Measurements from ENCODE around the gene ZBTB46.
A peak's percentile ranks its signal among the peaks of the same experiment; 100 is the strongest.

Gene ZBTB46

DNA sequence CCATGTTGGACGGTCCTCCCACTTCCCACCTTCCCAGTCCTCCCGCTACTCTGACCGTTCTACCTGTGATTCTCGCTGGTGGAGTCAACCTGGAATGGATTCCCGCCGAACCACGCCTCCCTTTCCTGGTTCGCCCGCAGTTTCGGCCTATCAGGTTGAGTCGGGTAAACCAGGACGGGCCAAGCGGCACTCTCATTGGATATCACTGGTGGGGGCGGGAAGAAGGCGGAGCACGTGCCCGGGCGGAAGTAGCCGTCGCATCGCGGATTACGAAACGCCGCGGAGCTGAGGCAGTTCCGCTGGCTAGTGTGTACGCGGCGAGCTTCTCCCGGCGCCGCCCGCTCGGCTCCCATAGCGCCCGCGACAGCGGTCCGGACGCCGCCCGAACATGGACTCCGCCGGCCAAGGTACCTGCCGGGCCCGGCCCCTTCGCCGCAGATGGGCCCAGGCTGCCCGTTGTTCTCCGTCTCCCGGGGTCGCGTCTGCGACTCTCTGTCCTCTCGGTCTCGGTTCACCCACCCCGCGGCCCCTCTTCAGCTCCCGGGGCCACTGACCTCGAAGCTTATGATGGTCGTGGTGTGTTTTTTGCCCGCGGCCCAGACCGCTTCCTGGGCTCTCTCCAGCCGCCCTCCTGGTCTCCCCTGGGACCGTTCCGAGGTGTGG is 34.0 kb upstream of the ZBTB46 start, which contains the start of gene TPD52L2:
TSS of gene TPD52L2 (plus strand) at position 293 of the 663 bp plus-strand sequence. CDS start at position 389, 96 bp downstream.
- H3K9me3 ChIP-seq (ENCODE audit: control insufficient read depth, insufficient read depth, low read depth, low read length) = no peaks in the 10 kb centered on the region
- H3K4me3 ChIP-seq (ENCODE audit: low read depth, low read length) = peak within 1 kb of the TSS; percentile 93
- ChIA-PET POLR2A (interaction anchor here (0.7 to 3.4 kb wide), 30 partner anchors 9 to 344 kb away, joined by 3 to 18 read pairs (median 5); partner anchors contain the start of genes ARFRP1, DNAJC5, HELZ2 and LIME1), CTCF (interaction anchor here (0.7 to 2.3 kb wide), 14 partner anchors 36 to 384 kb away, joined by 3 to 9 read pairs (median 4); partner anchors contain the start of gene PRPF6)
- H3K27ac ChIP-seq (ENCODE audit: extremely low read depth, low read depth, low read length) = peak within 1 kb of the TSS; percentile 74
- H3K36me3 ChIP-seq (ENCODE audit: control insufficient read depth in 2 of 2, insufficient read depth in 1 of 2, low read length in 2 of 2) = peaks cover 10 to 44% of the 10 kb centered on the region in 2 experiments
- H3K4me1 ChIP-seq (ENCODE audit: control insufficient read depth, insufficient read depth, low read length) = no peaks in the 10 kb centered on the region
- no peak for TF ChIP-seq ZNF555 (tag by site-specific recombination; conservative IDR thresholded peaks at IDR 0.05)
- TF ChIP-seq ZNF558 (tag by site-specific recombination; IDR thresholded peaks at IDR 0.05) = no peak
- TF ChIP-seq ZNF391 (tag by site-specific recombination; IDR thresholded peaks at IDR 0.05; ENCODE audit: borderline replicate concordance, low read depth) = peak; percentile 44; the same call in 1 of the 2 replicates
- TF ChIP-seq, protein P1, sequence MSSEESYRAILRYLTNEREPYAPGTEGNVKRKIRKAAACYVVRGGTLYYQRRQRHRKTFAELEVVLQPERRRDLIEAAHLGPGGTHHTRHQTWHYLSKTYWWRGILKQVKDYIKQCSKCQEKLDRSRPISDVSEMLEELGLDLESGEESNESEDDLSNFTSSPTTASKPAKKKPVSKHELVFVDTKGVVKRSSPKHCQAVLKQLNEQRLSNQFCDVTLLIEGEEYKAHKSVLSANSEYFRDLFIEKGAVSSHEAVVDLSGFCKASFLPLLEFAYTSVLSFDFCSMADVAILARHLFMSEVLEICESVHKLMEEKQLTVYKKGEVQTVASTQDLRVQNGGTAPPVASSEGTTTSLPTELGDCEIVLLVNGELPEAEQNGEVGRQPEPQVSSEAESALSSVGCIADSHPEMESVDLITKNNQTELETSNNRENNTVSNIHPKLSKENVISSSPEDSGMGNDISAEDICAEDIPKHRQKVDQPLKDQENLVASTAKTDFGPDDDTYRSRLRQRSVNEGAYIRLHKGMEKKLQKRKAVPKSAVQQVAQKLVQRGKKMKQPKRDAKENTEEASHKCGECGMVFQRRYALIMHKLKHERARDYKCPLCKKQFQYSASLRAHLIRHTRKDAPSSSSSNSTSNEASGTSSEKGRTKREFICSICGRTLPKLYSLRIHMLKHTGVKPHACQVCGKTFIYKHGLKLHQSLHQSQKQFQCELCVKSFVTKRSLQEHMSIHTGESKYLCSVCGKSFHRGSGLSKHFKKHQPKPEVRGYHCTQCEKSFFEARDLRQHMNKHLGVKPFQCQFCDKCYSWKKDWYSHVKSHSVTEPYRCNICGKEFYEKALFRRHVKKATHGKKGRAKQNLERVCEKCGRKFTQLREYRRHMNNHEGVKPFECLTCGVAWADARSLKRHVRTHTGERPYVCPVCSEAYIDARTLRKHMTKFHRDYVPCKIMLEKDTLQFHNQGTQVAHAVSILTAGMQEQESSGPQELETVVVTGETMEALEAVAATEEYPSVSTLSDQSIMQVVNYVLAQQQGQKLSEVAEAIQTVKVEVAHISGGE (tag by site-specific recombination; conservative IDR thresholded peaks at IDR 0.05; ENCODE audit: low read depth) = peak; percentile 97
- TF ChIP-seq ZNF202 (tag by site-specific recombination; IDR thresholded peaks at IDR 0.05; ENCODE audit: borderline replicate concordance) = no peak
- TF ChIP-seq, protein P2, sequence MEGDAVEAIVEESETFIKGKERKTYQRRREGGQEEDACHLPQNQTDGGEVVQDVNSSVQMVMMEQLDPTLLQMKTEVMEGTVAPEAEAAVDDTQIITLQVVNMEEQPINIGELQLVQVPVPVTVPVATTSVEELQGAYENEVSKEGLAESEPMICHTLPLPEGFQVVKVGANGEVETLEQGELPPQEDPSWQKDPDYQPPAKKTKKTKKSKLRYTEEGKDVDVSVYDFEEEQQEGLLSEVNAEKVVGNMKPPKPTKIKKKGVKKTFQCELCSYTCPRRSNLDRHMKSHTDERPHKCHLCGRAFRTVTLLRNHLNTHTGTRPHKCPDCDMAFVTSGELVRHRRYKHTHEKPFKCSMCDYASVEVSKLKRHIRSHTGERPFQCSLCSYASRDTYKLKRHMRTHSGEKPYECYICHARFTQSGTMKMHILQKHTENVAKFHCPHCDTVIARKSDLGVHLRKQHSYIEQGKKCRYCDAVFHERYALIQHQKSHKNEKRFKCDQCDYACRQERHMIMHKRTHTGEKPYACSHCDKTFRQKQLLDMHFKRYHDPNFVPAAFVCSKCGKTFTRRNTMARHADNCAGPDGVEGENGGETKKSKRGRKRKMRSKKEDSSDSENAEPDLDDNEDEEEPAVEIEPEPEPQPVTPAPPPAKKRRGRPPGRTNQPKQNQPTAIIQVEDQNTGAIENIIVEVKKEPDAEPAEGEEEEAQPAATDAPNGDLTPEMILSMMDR (tag by site-specific recombination; IDR thresholded peaks at IDR 0.05) = peak; percentile 14; the same call in 1 of the 2 replicates
- TF ChIP-seq, protein P3, sequence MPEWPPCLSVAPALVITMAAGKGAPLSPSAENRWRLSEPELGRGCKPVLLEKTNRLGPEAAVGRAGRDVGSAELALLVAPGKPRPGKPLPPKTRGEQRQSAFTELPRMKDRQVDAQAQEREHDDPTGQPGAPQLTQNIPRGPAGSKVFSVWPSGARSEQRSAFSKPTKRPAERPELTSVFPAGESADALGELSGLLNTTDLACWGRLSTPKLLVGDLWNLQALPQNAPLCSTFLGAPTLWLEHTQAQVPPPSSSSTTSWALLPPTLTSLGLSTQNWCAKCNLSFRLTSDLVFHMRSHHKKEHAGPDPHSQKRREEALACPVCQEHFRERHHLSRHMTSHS (tag by site-specific recombination; IDR thresholded peaks at IDR 0.05) = no peak
- TF ChIP-seq SCRT1 (tag by site-specific recombination; IDR thresholded peaks at IDR 0.05; ENCODE audit: borderline replicate concordance) = no peak
- peak; percentile 92 for TF ChIP-seq ZBTB21 (tag by site-specific recombination; IDR thresholded peaks at IDR 0.05)
- TF ChIP-seq REPIN1 (tag by site-specific recombination; IDR thresholded peaks at IDR 0.05; ENCODE audit: low read depth) = 0 out of 2 replicates have a peak, but pooled peaks have one; percentile 55
- TF ChIP-seq ZNF174 (tag by site-specific recombination; IDR thresholded peaks at IDR 0.05) = no peak
- TF ChIP-seq TCF7L2 (IDR thresholded peaks at IDR 0.05; ENCODE audit: borderline replicate concordance, low read depth, low read length) = no peak
- peak; percentile 46; the same call in 1 of the 2 replicates for TF ChIP-seq ZBTB48 (tag by site-specific recombination; IDR thresholded peaks at IDR 0.05)
- peak; percentile 95 for TF ChIP-seq ZNF76 (tag by site-specific recombination; IDR thresholded peaks at IDR 0.05; ENCODE audit: borderline replicate concordance, low read depth)
- TF ChIP-seq KLF10 (tag by site-specific recombination; IDR thresholded peaks at IDR 0.05) = peak; percentile 77
- TF ChIP-seq GLI2 (tag by site-specific recombination; IDR thresholded peaks at IDR 0.05; ENCODE audit: borderline replicate concordance, low read depth) = no peak
- TF ChIP-seq, protein P4, sequence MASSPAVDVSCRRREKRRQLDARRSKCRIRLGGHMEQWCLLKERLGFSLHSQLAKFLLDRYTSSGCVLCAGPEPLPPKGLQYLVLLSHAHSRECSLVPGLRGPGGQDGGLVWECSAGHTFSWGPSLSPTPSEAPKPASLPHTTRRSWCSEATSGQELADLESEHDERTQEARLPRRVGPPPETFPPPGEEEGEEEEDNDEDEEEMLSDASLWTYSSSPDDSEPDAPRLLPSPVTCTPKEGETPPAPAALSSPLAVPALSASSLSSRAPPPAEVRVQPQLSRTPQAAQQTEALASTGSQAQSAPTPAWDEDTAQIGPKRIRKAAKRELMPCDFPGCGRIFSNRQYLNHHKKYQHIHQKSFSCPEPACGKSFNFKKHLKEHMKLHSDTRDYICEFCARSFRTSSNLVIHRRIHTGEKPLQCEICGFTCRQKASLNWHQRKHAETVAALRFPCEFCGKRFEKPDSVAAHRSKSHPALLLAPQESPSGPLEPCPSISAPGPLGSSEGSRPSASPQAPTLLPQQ (tag by site-specific recombination; IDR thresholded peaks at IDR 0.05) = peak; percentile 42; the same call in 1 of the 2 replicates
- TF ChIP-seq, protein P5, sequence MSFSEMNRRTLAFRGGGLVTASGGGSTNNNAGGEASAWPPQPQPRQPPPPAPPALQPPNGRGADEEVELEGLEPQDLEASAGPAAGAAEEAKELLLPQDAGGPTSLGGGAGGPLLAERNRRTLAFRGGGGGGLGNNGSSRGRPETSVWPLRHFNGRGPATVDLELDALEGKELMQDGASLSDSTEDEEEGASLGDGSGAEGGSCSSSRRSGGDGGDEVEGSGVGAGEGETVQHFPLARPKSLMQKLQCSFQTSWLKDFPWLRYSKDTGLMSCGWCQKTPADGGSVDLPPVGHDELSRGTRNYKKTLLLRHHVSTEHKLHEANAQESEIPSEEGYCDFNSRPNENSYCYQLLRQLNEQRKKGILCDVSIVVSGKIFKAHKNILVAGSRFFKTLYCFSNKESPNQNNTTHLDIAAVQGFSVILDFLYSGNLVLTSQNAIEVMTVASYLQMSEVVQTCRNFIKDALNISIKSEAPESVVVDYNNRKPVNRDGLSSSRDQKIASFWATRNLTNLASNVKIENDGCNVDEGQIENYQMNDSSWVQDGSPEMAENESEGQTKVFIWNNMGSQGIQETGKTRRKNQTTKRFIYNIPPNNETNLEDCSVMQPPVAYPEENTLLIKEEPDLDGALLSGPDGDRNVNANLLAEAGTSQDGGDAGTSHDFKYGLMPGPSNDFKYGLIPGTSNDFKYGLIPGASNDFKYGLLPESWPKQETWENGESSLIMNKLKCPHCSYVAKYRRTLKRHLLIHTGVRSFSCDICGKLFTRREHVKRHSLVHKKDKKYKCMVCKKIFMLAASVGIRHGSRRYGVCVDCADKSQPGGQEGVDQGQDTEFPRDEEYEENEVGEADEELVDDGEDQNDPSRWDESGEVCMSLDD (tag by site-specific recombination; IDR thresholded peaks at IDR 0.05) = peak; percentile 46; the same call in 1 of the 2 replicates
- TF ChIP-seq ZNF23 (tag by site-specific recombination; IDR thresholded peaks at IDR 0.05; ENCODE audit: borderline replicate concordance) = no peak
- no peak for TF ChIP-seq ZNF37A (tag by site-specific recombination; IDR thresholded peaks at IDR 0.05)
- TF ChIP-seq, protein P6, sequence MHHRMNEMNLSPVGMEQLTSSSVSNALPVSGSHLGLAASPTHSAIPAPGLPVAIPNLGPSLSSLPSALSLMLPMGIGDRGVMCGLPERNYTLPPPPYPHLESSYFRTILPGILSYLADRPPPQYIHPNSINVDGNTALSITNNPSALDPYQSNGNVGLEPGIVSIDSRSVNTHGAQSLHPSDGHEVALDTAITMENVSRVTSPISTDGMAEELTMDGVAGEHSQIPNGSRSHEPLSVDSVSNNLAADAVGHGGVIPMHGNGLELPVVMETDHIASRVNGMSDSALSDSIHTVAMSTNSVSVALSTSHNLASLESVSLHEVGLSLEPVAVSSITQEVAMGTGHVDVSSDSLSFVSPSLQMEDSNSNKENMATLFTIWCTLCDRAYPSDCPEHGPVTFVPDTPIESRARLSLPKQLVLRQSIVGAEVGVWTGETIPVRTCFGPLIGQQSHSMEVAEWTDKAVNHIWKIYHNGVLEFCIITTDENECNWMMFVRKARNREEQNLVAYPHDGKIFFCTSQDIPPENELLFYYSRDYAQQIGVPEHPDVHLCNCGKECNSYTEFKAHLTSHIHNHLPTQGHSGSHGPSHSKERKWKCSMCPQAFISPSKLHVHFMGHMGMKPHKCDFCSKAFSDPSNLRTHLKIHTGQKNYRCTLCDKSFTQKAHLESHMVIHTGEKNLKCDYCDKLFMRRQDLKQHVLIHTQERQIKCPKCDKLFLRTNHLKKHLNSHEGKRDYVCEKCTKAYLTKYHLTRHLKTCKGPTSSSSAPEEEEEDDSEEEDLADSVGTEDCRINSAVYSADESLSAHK (tag by site-specific recombination; IDR thresholded peaks at IDR 0.05) = 0 out of 2 replicates have a peak, but pooled peaks have one; percentile 15
- no peak for TF ChIP-seq ZNF747 (tag by site-specific recombination; IDR thresholded peaks at IDR 0.05)
- no peak for TF ChIP-seq ZNF366 (tag by site-specific recombination; conservative IDR thresholded peaks at IDR 0.05)
- TF ChIP-seq SP3 (tag by site-specific recombination; IDR thresholded peaks at IDR 0.05) = peak; percentile 97
